Effector CD4-positive, alpha-beta T cell (primary cell): ENCODE measurements around the gene MTFMT.
"Not testable (repeated sequence)": the region's sequence is repeated elsewhere in the genome, so short reads cannot be mapped to it uniquely, and the experiment has no call there.

Experiments used
- DNase-seq: peaks from one replicate; pipeline ENCODE4 v3.0.0-alpha.2; 2020

MTFMT gene

GRCh38 chr15:65034719-65035118, 5.3 kb upstream of the MTFMT start:
- DNase-seq, result no peak

GRCh38 chr15:65033659-65034269, 4.3 kb upstream of the MTFMT start:
- no peak for DNase-seq

DNA sequence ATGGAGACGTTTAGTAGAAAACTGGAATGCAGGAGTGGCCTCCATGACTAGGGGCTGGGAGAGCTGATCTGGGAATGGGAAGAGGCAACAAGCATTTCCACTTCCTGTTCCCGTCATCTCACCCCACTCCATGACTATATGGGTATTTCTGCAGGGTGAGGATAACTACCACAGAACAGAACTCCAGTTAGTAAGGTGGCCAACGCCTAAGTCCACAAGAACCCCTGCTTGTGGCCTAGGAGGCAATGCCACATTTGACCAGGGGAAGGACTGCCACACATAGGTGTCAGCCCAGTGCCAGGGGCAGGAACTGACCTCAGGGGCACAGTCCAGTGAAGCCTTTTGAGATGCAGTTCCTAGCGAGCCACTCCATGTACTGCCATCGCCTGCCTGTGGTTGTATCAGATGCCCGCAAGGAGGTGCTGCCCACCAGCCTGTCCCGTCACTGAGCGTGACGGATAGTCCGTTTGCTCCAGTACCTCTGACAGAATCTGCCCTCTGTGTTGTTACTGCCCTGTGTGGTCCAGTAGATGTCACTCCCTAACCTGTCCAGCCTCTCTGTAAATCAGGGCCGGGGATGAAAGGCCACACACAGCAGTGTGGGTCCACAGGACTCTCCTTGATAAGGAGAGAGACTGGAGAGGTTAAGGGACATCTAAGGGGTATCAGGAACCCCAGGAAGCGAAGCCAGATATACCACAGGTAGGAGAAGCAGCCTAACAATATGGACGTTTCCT, 3.5 kb upstream of the MTFMT start:
- DNase-seq, result peak; percentile 24

DNA sequence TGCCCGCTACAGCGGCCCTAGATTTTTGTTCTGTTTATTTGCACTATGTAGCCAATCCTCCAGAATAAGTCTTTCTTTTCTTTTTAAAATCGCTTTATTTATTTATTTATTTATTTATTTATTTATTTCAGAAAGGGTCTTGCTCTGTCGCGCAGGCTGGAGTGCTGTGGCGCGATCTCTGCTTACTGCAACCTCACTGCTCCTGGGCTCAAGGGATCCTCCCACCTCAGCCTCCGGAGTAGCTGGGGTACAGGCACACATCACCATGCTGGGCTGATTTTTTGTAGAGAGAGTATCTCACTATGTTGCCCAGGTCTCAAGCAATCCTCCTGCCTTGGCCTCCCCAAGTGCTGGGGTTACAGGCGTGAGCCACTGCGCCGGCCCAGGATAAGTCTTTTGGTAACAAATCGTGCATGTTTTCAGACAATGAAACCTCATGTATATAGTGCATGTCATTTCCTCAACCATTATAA, 333 bp upstream of the MTFMT start:
- DNase-seq, result no peak

- no peak for DNase-seq
These were observed 1.1 kb downstream of the MTFMT start for GRCh38 chr15:65028338-65028737.

GRCh38 chr15:65027593-65027992, 1.8 kb downstream of the MTFMT start:
- DNase-seq, result no peak

GRCh38 chr15:65026756-65027155, 2.7 kb downstream of the MTFMT start:
- no peak for DNase-seq

GRCh38 chr15:65021488-65021887, 8.0 kb downstream of the MTFMT start:
- DNase-seq, result no peak

DNA sequence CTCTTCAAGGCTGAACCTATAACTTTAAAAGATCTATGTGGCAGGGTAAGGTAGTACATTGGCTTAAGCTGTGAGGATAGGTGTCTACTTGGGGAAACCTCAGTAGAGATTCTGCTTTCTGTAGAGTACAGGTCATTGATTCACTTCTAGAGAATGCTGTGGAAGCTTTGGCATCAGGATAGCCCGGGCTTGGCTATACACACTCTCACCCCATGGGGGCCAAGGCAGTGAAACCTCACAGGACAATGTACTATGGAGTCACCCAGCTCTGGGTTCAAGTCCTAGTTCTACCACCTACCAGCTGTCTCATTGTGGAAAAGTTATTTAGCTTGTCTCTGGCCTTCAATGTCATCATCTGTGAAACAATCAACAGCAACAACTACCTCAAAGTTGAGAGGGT, 9.0 kb downstream of the MTFMT start:
- DNase-seq, result no peak

DNA sequence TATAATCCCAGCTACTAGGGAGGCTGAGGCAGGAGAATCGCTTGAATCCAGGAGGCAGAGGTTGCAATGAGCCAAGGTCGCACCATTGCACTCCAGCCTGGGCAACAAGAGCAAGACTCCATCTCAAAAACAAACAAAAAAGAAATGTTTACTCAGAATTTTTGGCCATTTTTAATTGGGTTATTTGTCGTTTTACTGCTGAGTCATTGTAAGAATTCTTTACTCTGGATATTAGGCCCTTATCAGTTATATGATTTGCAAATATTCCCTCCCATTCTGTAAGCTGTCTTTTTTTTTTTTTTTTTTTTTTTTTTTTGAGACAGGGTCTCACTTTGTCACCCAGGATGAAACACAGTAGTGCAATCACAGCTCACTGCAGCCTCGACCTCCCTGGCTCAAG, 18.2 kb downstream of the MTFMT start:
- not testable (repeated sequence) for DNase-seq

DNA sequence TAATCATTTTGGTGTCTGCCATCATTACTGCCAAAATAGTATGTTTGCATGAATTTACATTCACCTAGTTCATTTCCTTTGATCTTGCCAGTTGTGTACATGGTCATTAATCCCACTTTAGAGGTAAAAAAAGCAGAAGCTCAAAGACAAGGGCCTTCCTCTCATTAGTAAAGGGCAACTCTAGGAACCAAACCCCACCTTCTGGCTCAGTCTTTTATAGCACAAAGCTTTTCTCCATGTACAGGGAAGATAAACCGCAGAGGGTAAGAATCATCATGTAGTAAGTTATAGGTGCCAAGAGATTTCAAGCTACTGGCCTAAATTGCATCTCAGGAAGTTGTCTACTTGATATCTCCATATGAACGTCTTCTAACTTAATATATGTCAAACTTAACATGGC, 20.5 kb downstream of the MTFMT start:
- DNase-seq, result no peak

DNA sequence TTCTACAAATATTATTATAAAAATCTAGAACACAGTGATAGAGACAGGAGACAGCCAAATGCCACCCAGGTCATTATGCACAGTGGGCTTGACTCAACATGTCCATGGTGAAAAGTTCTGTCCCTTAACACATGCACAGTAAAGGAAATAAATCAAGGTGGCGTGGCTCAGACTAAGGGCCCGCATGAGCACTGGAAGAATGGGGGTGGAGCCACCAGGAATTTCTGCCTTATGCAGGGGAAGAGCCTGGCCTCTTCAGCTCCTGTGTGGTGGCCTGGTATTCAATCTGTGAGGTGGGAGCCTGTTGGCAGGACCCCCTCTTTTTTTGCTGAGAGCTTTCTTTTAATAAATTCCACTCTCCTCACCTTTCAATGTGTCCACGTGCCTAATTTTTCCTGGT, 22.6 kb downstream of the MTFMT start:
- DNase-seq, result no peak

GRCh38 chr15:65004993-65005392, 24.4 kb downstream of the MTFMT start:
- no peak for DNase-seq

GRCh38 chr15:64997745-64998375, 31.6 kb downstream of the MTFMT start:
- no peak for DNase-seq

- DNase-seq, result no peak
These were observed 32.4 kb downstream of the MTFMT start for GRCh38 chr15:64997066-64997465.

DNA sequence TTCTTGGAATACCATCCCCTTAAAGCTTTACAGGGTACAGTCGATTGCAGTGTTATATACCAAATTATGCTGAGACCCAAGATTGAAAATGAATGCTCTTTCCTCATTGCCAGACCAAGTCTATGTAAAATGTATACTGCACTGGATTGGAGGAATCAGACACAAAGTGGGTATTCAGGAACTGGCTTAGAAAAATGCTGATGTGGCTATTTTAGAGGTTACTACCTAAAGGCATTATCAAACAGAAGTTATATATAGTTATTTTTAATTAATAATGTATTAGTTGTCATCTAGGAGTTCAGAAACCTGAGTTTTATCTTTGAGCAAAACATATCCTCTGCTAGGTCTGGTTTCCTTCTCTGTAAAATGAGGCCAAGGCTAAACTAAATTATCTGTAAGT, 36.1 kb downstream of the MTFMT start:
- no peak for DNase-seq

DNA sequence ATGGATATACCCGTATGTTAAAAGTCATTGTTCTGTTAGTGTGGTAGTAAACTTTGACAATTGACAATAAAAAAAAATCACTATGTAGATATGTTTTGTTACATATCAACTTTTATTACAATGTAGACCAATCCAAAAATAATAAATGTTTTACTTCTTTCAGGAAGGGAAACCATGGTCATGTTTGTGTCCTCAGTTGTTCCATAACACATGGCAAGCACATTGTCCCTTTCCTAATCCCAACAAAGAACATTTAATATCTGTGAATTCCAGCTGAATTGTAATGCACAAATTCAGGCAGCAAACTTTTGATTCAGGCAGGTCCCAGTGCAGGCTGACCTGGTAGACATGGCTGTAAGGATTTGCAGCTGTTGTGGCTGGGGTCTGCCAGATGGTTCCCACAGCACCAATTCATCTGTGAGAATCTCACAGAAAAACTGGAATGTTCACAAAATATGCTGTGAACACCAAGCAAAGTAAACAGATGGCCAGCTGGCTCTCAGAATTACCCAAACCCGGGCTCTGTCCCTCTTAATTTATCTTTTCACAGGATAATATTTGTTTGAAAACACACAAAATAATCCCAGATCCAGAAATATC, 37.8 kb downstream of the MTFMT start:
- no peak for DNase-seq

- DNase-seq, result no peak
These were observed 39.3 kb downstream of the MTFMT start for GRCh38 chr15:64990168-64990470.

- peak; percentile 87 for DNase-seq
These were observed 39.8 kb downstream of the MTFMT start, which contains the start of gene SPG21 for GRCh38 chr15:64989416-64990167. Gene SPG21, minus strand, starts transcription at chr15:64989914. Its CDS starts 6,345 bp downstream, at chr15:64983569.

- DNase-seq, result no peak
These were observed 42.3 kb downstream of the MTFMT start for GRCh38 chr15:64987136-64987535.

DNA sequence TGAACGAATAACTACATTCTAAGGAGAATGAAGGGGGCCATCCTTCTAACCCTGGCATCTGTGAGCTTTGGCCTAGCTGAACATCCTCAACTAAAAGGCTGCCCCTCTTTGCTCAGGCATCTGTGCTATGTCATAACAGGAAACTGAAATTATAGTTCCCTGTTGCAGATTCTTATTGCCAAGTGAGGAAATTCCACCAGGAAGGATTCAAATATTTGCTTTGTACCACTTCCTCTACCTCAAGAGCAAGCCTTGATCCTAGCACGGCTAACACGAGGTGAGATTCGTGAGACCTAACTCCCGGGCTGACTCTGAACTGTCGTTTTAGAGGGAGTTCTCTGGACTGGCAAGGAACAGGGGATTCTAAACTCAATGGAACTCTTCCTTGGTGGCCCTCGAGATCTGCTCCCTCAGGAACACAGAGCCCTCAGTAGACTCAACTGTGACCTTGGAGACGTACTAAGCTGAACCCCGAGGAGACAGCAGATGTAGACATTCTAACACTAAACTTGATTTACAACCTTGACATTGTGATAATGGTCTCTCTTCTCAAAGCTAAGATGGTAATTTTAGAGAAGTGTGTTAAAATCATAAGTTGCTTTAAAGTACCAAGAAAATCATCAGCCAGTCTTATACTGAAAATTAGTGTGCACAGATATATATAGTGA, 43.9 kb downstream of the MTFMT start:
- DNase-seq, result no peak

DNA sequence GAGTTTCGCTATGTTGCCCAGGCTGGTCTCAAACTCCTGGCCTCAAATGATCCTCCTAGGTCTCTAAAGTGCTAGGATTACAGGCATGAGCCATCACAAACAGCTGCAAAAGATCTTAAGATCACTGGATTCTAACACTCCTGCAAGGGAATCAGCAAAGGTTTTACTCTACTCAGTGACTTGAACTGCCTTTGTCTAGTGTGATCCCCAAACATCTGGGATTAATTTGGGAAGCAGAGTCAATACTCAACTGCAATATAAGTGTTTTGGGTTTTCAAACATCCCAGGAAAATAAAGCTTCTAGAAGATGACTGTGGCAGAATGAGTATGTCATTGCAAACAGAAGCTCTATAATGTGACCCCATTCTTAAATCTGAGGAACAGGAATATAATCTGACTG, 47.0 kb downstream of the MTFMT start:
- no peak for DNase-seq
